ENCODE data around the gene CD3E. TPM values are rescaled to one million over a fixed set of nuclear protein-coding genes. Genes with fewer than 3 reads are reported as not detected.
A peak's percentile ranks its signal among the peaks of the same experiment; 100 is the strongest.

CD3E gene
- total RNA-seq, 3 donors from 2014 or later (not counting 1 experiment from before 2014, with no cell fraction given) = 31.6 to 322 (median 155) TPM

GRCh38 chr11:118290923-118291322 is 13.6 kb upstream of the CD3E start:
- H3K4me1 ChIP-seq (ENCODE audit: control insufficient read depth, insufficient read depth, low read length) = peaks cover 6% of the 10 kb centered on the region
- Mint-ChIP-seq H3K27ac (peak overlapping the region in 1 of 2 donors; percentile 28), H3K4me3 (no peak overlapping the region), H3K9me3 (no peaks in the 10 kb centered on the region), H3K4me1 (peaks cover 14 to 16% of the 10 kb centered on the region in 2 donors), H3K27me3 (ENCODE audit: low read depth in 2 of 2) (peaks cover 6 to 11% of the 10 kb centered on the region in 2 donors), H3K36me3 (no peaks in the 10 kb centered on the region)
- peak; percentile 48 for TF ChIP-seq CTCF (IDR thresholded peaks at IDR 0.05)
- no peak overlapping the region for H3K4me3 ChIP-seq (ENCODE audit: low read length)
- intact Hi-C loops (cut with micrococcal nuclease) = loop anchor here (1.0 kb wide), 2 partner anchors 93 to 146 kb away; no protein-coding TSS in a partner anchor
- no peak overlapping the region for H3K27ac ChIP-seq (ENCODE audit: low read length)
- WGBS (ENCODE audit: insufficient coverage) = 5% methylated on average over 9 of the region's 9 CpGs
- DNase-seq (peak in 1 of 2 donors; percentile 77), ATAC-seq (peak; percentile 50 to 84 (median 68))
- no peaks in the 10 kb centered on the region for H3K36me3 ChIP-seq (ENCODE audit: control insufficient read depth, insufficient read depth, low read length)
- H3K9me3 ChIP-seq (ENCODE audit: control insufficient read depth, insufficient read depth, low read length) = no peaks in the 10 kb centered on the region
- no peaks in the 10 kb centered on the region for H3K27me3 ChIP-seq (ENCODE audit: control insufficient read depth, insufficient read depth, low read length)

- Histone ChIP-seq H3K27ac (ENCODE audit: low read length) (no peak overlapping the region), H3K4me3 (ENCODE audit: low read length) (no peak overlapping the region), H3K9me3 (ENCODE audit: control insufficient read depth, insufficient read depth, low read length) (no peaks in the 10 kb centered on the region), H3K4me1 (ENCODE audit: control insufficient read depth, insufficient read depth, low read length) (peaks cover 10% of the 10 kb centered on the region), H3K36me3 (ENCODE audit: control insufficient read depth, insufficient read depth, low read length) (no peaks in the 10 kb centered on the region), H3K27me3 (ENCODE audit: control insufficient read depth, insufficient read depth, low read length) (no peaks in the 10 kb centered on the region)
- Mint-ChIP-seq H3K27ac (no peak overlapping the region), H3K4me3 (no peak overlapping the region), H3K27me3 (ENCODE audit: low read depth in 2 of 2) (peaks cover 6 to 7% of the 10 kb centered on the region in 2 donors), H3K36me3 (no peaks in the 10 kb centered on the region), H3K4me1 (peaks cover 19 to 22% of the 10 kb centered on the region in 2 donors), H3K9me3 (no peaks in the 10 kb centered on the region)
- TF ChIP-seq CTCF (IDR thresholded peaks at IDR 0.05) = no peak
- intact Hi-C loops (cut with micrococcal nuclease) = loop anchor here (1.0 kb wide), 2 partner anchors 93 to 146 kb away; no protein-coding TSS in a partner anchor
- 86% methylated on average over 9 of the region's 9 CpGs for WGBS (ENCODE audit: insufficient coverage)
- DNase-seq = no peak
- ATAC-seq = no peak
Observed at GRCh38 chr11:118291477-118292135, 12.9 kb upstream of the CD3E start.

DNA sequence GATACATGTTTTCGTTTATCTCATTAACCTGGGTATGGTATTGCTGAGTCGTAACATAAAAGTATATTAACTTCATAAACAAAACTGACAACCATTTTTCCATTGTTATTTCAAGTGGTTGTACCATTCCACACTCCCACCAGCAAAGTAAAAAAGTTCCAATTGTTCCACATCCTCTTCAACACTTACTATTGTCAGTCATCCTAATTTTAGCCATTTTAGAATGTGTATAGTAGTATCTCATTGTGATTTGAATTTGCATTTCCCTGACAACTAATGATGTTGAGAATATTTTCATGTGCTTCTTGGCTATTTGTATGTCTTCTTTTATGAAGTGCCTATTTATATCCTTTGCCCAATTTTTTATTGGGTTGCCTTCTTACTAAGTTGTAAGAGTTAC is 10.5 kb upstream of the CD3E start:
- Mint-ChIP-seq H3K36me3 (no peaks in the 10 kb centered on the region), H3K9me3 (no peaks in the 10 kb centered on the region), H3K4me1 (peaks cover 19 to 22% of the 10 kb centered on the region in 2 donors), H3K4me3 (no peak overlapping the region), H3K27ac (no peak overlapping the region), H3K27me3 (ENCODE audit: low read depth in 2 of 2) (peaks cover 6 to 7% of the 10 kb centered on the region in 2 donors)
- H3K9me3 ChIP-seq (ENCODE audit: control insufficient read depth, insufficient read depth, low read length) = no peaks in the 10 kb centered on the region
- no peak overlapping the region for H3K4me3 ChIP-seq (ENCODE audit: low read length)
- no peak for TF ChIP-seq CTCF (IDR thresholded peaks at IDR 0.05)
- peaks cover 10% of the 10 kb centered on the region for H3K4me1 ChIP-seq (ENCODE audit: control insufficient read depth, insufficient read depth, low read length)
- no peak for DNase-seq
- intact Hi-C loops (cut with micrococcal nuclease) = no loop called here
- H3K36me3 ChIP-seq (ENCODE audit: control insufficient read depth, insufficient read depth, low read length) = no peaks in the 10 kb centered on the region
- no peak for ATAC-seq
- no peaks in the 10 kb centered on the region for H3K27me3 ChIP-seq (ENCODE audit: control insufficient read depth, insufficient read depth, low read length)
- H3K27ac ChIP-seq (ENCODE audit: low read length) = no peak overlapping the region
- 100% methylated on average over 1 of the region's 2 CpGs for WGBS (ENCODE audit: insufficient coverage)
